ENCODE measurements around the gene VWA3B. TPM values are rescaled to one million over a fixed set of nuclear protein-coding genes. Genes with fewer than 3 reads are reported as not detected.
"Not testable (repeated sequence)": the region's sequence is repeated elsewhere in the genome, so short reads cannot be mapped to it uniquely, and the experiment has no call there.

The VWA3B gene
- total and polyA plus RNA-seq, 2 experiments from 2014 or later = not detected

GRCh38 chr2:98298683-98299164, 211.8 kb downstream of the VWA3B start:
- H4K20me1 ChIP-seq (ENCODE audit: insufficient read depth) = no peaks in the 10 kb centered on the region
- no peak overlapping the region for H3K9ac ChIP-seq
- no peaks in the 10 kb centered on the region; the same call in 1 of the 2 replicates for H3K27me3 ChIP-seq (replicated peaks; ENCODE audit: insufficient read depth)
- TF ChIP-seq EZH2phosphoT487 (IDR thresholded peaks at IDR 0.05; ENCODE audit: insufficient read depth, low read depth) = no peak
- no peak for TF ChIP-seq EZH2 (IDR thresholded peaks at IDR 0.05; ENCODE audit: insufficient read depth, poor library complexity, severe bottlenecking)
- H3K36me3 ChIP-seq (ENCODE audit: low read depth) = no peaks in the 10 kb centered on the region
- DNase-seq = no peak
- H3K27ac ChIP-seq = no peak overlapping the region
- in situ Hi-C loops (cut with MboI) = no loop called here
- H3K79me2 ChIP-seq (ENCODE audit: insufficient read depth) = no peaks in the 10 kb centered on the region
- H3K9me3 ChIP-seq (ENCODE audit: low read depth) = no peaks in the 10 kb centered on the region
- H3K9me2 ChIP-seq (ENCODE audit: insufficient read depth) = no peaks in the 10 kb centered on the region
- H3K4me2 ChIP-seq (ENCODE audit: unreplicated experiment) = no peak overlapping the region
- H2AFZ ChIP-seq = no peak overlapping the region
- no peaks in the 10 kb centered on the region for H3K4me1 ChIP-seq (ENCODE audit: insufficient read depth)
- H3K4me3 ChIP-seq = no peak overlapping the region
- WGBS, 2 experiments (ENCODE audit: low coverage in 1 of 2, low lambda C conversion rate in 2 of 2, missing lambda C conversion rate in 2 of 2) = 55 to 58% methylated on average over 6 of the region's 6 CpGs
- H3F3A ChIP-seq (ENCODE audit: insufficient read depth) = no peaks in the 10 kb centered on the region

DNA sequence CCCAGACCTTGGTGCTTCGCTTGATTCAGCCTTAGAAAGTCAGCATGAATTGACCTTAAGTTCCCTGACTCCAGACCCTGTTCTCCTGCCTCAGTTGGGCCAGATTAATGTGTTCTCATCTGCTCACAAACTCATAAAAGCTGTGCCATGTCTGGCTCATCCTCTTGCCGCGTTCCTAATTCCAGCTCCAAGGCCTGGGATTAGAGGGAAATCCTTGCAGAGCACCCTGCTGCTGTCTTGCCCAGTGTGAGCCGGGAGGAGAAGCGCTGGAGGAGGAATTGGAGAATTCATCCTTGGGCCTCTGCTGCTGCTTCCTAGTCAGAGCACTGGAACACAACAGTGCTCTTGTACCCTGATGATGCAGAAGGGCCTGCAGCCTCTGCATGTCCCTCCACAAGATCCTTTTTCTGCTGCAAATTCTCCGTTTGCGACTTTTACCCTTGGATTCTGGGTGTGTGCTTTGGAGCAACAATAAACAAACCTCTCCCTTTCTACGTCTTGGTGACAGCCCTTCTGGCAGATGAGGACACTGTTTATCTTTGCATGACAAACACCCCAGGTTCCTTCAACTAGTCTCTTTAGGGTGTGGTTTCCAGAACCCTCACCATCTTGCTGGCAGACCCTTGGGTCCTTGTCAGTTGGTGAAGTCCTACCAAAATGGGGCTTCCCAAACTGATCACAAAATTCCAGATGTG, 212.4 kb downstream of the VWA3B start:
- Histone ChIP-seq H3F3A (ENCODE audit: insufficient read depth) (no peaks in the 10 kb centered on the region), H3K4me3 (no peak overlapping the region), H2AFZ (no peak overlapping the region), H4K20me1 (ENCODE audit: insufficient read depth) (no peaks in the 10 kb centered on the region), H3K36me3 (ENCODE audit: low read depth) (no peaks in the 10 kb centered on the region), H3K27me3 (replicated peaks; ENCODE audit: insufficient read depth) (no peaks in the 10 kb centered on the region; the same call in 1 of the 2 replicates), H3K27ac (no peak overlapping the region), H3K9me3 (ENCODE audit: low read depth) (no peaks in the 10 kb centered on the region), H3K9me2 (ENCODE audit: insufficient read depth) (no peaks in the 10 kb centered on the region), H3K79me2 (ENCODE audit: insufficient read depth) (no peaks in the 10 kb centered on the region), H3K9ac (no peak overlapping the region), H3K4me2 (ENCODE audit: unreplicated experiment) (no peak overlapping the region), H3K4me1 (ENCODE audit: insufficient read depth) (no peaks in the 10 kb centered on the region)
- in situ Hi-C loops (cut with MboI) = no loop called here
- no peak for TF ChIP-seq EZH2phosphoT487 (IDR thresholded peaks at IDR 0.05; ENCODE audit: insufficient read depth, low read depth)
- no peak for TF ChIP-seq EZH2 (IDR thresholded peaks at IDR 0.05; ENCODE audit: insufficient read depth, poor library complexity, severe bottlenecking)
- 40 to 41% methylated on average over 8 of the region's 8 CpGs for WGBS, 2 experiments (ENCODE audit: low coverage in 1 of 2, low lambda C conversion rate in 2 of 2, missing lambda C conversion rate in 2 of 2)
- no peak for DNase-seq

GRCh38 chr2:98300141-98300874, 213.3 kb downstream of the VWA3B start:
- no peaks in the 10 kb centered on the region for H3K36me3 ChIP-seq (ENCODE audit: low read depth)
- no peaks in the 10 kb centered on the region for H3F3A ChIP-seq (ENCODE audit: insufficient read depth)
- no peak overlapping the region for H3K27ac ChIP-seq
- H3K4me2 ChIP-seq (ENCODE audit: unreplicated experiment) = no peak overlapping the region
- H3K9me3 ChIP-seq (ENCODE audit: low read depth) = no peaks in the 10 kb centered on the region
- H3K4me3 ChIP-seq = no peak overlapping the region
- H3K9me2 ChIP-seq (ENCODE audit: insufficient read depth) = no peaks in the 10 kb centered on the region
- H3K27me3 ChIP-seq (replicated peaks; ENCODE audit: insufficient read depth) = no peaks in the 10 kb centered on the region; the same call in 1 of the 2 replicates
- WGBS, 2 experiments (ENCODE audit: low coverage in 1 of 2, low lambda C conversion rate in 2 of 2, missing lambda C conversion rate in 2 of 2) = 72 to 78% methylated on average over 11 to 12 of the region's 12 CpGs
- H3K4me1 ChIP-seq (ENCODE audit: insufficient read depth) = no peaks in the 10 kb centered on the region
- H3K79me2 ChIP-seq (ENCODE audit: insufficient read depth) = no peaks in the 10 kb centered on the region
- H4K20me1 ChIP-seq (ENCODE audit: insufficient read depth) = no peaks in the 10 kb centered on the region
- H3K9ac ChIP-seq = no peak overlapping the region
- TF ChIP-seq EZH2phosphoT487 (IDR thresholded peaks at IDR 0.05; ENCODE audit: insufficient read depth, low read depth) (no peak), EZH2 (IDR thresholded peaks at IDR 0.05; ENCODE audit: insufficient read depth, poor library complexity, severe bottlenecking) (no peak)
- in situ Hi-C loops (cut with MboI) = no loop called here
- no peak for DNase-seq
- H2AFZ ChIP-seq = no peak overlapping the region

- TF ChIP-seq EZH2 (IDR thresholded peaks at IDR 0.05; ENCODE audit: insufficient read depth, poor library complexity, severe bottlenecking) (no peak), EZH2phosphoT487 (IDR thresholded peaks at IDR 0.05; ENCODE audit: insufficient read depth, low read depth) (no peak)
- Histone ChIP-seq H3K4me3 (no peak overlapping the region), H3K9me2 (ENCODE audit: insufficient read depth) (no peaks in the 10 kb centered on the region), H3K27me3 (replicated peaks; ENCODE audit: insufficient read depth) (no peaks in the 10 kb centered on the region; the same call in 1 of the 2 replicates), H3K36me3 (ENCODE audit: low read depth) (no peaks in the 10 kb centered on the region), H3K9me3 (ENCODE audit: low read depth) (no peaks in the 10 kb centered on the region), H3K9ac (no peak overlapping the region), H4K20me1 (ENCODE audit: insufficient read depth) (no peaks in the 10 kb centered on the region), H3F3A (ENCODE audit: insufficient read depth) (no peaks in the 10 kb centered on the region), H2AFZ (no peak overlapping the region), H3K4me1 (ENCODE audit: insufficient read depth) (no peaks in the 10 kb centered on the region), H3K4me2 (ENCODE audit: unreplicated experiment) (no peak overlapping the region), H3K27ac (no peak overlapping the region), H3K79me2 (ENCODE audit: insufficient read depth) (no peaks in the 10 kb centered on the region)
- no peak for DNase-seq
- 12 to 18% methylated on average over 5 of the region's 5 CpGs for WGBS, 2 experiments (ENCODE audit: low coverage in 1 of 2, low lambda C conversion rate in 2 of 2, missing lambda C conversion rate in 2 of 2)
- in situ Hi-C loops (cut with MboI) = no loop called here
Observed at GRCh38 chr2:98301469-98301868, 214.5 kb downstream of the VWA3B start.

- H3K79me2 ChIP-seq (ENCODE audit: insufficient read depth); DNase-seq; H3K9me2 ChIP-seq (ENCODE audit: insufficient read depth); H3K9me3 ChIP-seq (ENCODE audit: low read depth); H3K9ac ChIP-seq; H3F3A ChIP-seq (ENCODE audit: insufficient read depth); H3K4me3 ChIP-seq; H3K27ac ChIP-seq; H3K36me3 ChIP-seq (ENCODE audit: low read depth); H3K4me1 ChIP-seq (ENCODE audit: insufficient read depth); in situ Hi-C loops (cut with MboI); H3K4me2 ChIP-seq (ENCODE audit: unreplicated experiment); H2AFZ ChIP-seq; H3K27me3 ChIP-seq (replicated peaks; ENCODE audit: insufficient read depth); H4K20me1 ChIP-seq (ENCODE audit: insufficient read depth): not testable (repeated sequence)
- WGBS, 2 experiments (ENCODE audit: low coverage in 1 of 2, low lambda C conversion rate in 2 of 2, missing lambda C conversion rate in 2 of 2) = 69 to 71% methylated on average over 9 of the region's 9 CpGs
Observed at GRCh38 chr2:98307131-98307696, 220.2 kb downstream of the VWA3B start.
